HuH-7.5 (cell line): ENCODE data around the gene TBC1D8.
A peak's percentile ranks its signal among the peaks of the same experiment; 100 is the strongest.
"Not testable (repeated sequence)": the region's sequence is repeated elsewhere in the genome, so short reads cannot be mapped to it uniquely, and the experiment has no call there.

Source experiments
- DNase-seq: peaks from one replicate; pipeline ENCODE4 v3.0.0; 2011; ENCODE audit warnings: low spot score

Gene TBC1D8

DNA sequence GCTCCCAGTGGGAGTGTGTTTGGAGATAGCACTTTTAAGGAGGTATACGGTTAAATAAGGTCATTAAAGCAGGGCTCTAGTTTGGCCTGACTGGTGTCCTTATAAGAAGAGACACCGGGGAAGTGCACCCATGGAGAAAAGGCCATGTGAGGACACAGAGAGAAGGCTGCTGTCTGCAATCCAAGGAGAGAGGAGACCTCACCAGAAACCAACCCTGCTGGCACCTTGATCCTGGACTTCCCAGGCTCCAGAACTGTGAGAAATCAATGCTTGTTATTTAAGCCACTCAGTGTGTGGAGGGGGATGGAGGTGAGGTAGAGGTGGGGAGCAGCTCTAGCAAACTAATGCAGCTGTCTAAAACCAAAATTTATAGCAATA lies 87.1 kb downstream of the TBC1D8 start:
- DNase-seq, result no peak

DNA sequence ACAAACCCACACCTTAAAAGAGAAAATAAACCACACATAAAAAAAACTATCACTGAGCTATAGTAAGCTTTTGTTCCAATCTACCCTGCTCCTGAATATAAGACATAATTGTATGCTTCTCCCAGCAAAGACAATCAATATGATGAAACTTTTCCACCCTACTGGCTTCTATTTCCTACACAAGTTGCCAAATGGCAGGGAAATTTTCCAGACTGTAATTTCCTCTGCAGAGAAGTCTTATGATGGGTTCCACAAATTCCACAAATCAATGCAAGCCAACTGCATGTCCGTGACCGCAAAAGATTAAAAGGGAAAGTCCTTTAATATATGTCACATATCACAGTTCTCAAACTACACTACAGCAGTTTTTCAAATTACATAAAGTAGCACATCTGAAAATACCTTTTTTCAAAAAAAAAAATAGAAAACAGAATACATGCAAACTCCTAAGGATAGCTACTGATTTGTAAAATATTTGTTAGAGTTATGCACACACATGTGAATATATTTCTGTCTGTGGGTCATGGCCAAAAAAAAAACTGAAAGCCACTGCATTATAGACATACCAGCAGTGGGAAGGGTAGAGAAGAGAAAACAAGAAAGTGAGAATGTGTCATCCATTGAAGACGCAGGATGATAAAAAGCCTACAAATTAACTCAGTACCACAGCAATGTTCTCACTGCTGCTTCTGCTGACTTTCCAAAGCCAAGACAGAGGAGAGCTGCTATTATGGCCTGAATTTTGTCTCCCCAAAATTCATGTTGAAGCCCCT lies 87.6 kb downstream of the TBC1D8 start:
- DNase-seq, result no peak

DNA sequence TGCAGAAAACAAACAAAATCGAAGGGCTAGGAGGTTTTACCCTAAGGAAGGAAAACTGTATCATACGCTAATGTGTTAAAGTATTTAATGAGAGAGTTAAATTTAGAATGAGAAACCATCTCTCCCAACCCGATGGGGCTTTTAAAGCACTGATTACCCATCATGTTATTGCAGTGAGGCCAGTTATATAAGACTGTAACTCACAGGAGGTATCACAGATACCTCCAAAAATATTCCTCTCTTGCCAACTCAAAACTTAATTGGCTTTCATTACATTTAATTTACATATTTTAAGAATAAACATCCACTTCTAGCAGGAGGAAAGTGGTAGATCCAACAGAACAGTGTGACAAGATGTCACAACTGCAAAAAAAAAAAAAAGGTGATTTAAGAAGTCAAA lies 92.8 kb downstream of the TBC1D8 start:
- no peak for DNase-seq

DNA sequence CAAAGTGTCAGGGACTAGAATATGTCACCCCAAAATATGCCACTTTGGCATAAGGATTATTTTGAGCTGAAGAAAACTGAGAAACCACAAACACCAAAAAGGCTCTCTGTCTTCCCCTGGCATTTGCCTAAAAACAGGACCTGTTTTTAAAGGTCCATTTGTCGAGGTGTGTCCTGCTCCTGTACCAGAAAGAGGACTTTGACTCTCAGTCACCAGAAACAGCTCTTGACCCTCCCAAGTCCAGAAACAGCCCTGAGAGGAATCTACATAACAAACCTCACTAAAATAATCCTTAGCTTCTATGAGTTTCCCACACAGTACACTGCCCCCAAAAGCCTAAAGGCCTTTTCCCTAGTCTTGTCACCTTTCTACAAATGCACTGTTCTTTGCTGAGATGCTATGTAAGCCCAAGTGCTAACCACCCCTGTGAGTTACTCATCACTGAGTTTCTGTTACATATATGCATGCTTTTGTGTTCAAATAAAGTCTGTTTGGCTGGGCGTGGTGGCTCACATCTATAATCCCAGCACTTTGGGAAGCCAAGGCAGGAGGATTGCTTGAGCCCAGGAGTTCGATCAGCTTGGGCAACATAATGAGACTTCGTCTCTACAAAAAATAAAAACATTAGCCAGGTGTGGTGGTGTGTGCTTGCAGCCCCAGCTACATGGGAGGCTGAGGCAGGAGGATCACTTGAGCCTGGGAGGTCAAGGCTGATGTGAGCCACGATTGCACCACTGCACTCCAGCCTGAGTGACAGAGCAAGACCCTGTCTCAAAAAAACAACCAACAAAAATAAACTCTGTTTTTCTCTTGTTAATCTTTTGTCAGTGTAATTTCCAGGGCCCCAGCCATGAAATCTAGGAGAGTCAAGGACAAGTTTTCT lies 93.9 kb downstream of the TBC1D8 start:
- DNase-seq, result no peak

DNA sequence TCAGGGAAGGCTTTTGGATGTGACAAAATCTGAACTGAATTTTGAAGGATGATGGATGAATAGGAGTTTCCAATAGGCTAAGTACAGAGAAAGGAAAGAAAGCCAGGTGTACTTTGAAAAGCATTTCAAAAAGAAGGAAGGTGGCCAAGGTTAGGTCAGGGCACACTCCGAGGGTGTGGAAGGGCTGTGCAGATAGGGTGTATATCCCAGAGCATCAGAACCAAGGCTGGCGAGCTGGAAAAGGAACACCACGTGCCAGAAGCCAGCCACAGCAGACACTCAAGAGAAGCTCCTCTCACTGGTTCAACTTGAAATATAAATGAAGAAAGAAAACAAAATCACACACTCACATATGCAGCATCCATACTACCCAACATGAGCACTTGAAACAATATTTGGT lies 98.1 kb downstream of the TBC1D8 start:
- DNase-seq, result no peak

DNA sequence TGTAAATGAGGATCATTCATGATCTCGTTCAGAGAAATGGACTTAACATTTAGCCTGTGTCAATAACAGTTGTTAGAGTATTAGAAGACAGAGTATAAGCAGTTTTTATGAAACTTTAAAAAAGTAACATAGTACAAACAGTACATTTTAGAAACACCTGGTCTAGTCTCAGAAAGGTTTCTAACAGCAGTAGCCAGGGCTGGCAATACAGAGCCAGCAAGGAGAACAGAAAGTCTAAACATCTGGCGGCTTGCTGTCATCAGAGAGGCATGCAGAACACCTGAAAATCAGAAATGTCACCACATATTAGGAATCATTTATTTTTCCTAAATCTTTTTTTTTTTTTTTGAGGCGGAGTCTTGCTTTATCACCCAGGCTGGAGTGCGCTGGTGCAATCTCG lies 99.0 kb downstream of the TBC1D8 start:
- DNase-seq, result no peak

DNA sequence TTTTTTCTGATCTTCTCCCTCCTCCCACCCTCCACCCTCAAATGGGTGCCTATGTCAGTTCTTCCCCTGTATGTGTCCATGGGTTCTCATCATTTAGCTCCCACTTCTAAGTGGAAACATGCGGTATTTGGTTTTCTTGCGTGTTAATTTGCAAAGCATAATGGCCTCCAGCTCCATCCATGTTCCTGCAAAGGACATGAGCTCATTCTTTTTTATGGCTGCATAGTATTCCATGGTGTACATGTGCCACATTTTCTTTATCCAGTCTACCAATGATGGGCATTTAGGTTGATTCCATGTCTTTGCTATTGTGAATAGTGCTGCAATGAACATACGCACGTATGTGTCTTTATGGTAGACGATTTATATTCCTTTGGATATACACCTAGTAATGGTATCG lies 100.3 kb downstream of the TBC1D8 start:
- DNase-seq, result not testable (repeated sequence)

DNA sequence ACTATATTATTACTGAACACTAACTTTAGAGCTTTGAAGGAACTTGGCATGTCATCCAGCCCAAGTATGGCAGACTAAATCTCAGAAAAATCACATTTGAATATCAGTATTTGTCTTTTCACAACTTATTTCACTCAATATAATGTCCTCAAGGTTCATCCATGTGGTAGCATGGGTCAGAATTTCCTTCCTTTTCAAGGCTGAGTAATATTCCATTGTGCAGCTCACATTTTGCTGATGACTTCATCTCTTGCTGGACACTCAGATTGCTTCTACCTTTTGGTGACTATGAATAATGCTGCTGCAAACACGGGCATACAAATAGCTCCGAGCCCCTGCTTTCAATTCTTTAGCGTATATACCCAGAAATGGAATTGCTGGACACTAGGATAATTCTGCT lies 102.4 kb downstream of the TBC1D8 start:
- no peak for DNase-seq

DNA sequence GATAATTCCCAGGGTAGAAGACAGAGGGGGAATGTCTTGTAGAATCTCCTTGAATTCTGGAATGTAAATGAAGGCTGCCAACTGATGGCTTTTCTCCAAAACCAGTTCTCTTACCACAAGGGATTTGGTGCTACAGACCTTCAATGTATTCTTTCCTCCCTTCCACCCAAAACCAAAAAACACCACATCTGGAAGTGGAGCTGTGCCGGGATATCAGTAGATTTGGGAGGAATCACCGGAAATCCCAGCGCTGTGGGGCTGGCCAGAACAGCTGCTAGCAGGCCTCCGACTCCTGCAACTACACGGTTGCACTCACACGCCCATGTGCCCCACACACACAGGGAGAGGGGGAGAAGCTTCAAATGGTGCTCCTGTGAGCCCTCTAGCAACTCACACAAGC lies 103.4 kb downstream of the TBC1D8 start:
- no peak for DNase-seq

DNA sequence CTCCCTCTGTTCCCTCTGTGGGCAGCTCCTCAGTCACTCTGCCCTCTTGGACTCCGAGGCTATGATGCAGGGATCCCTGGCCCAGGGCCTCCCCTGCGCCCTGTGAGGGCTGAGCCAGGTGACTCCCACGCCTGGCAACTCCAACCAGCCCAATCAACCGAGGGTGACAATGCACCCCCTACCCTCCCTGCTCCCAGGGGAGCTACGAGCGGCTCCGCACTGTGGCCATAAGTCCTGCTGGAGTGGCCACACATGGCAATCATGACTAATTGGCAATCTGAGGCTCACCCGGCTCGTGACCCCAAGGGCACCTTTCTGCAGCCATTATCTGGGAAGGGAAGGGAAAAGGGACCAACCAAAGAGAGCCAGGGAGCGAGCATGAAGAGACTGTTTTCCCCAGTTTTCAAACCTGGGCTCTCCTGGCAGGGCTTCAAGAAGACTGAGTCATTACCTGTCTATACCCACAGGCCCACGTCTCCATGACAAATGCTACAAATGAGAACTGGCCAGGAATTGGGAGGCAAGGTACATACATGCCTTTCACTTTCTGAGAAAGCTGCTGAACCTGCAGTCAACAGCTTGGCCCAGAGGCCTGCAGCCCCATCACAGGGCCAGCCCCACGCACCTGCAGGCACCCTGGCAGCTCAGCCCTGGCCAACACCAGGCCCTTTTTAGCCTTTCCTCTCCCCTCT lies 104.0 kb downstream of the TBC1D8 start:
- no peak for DNase-seq

DNA sequence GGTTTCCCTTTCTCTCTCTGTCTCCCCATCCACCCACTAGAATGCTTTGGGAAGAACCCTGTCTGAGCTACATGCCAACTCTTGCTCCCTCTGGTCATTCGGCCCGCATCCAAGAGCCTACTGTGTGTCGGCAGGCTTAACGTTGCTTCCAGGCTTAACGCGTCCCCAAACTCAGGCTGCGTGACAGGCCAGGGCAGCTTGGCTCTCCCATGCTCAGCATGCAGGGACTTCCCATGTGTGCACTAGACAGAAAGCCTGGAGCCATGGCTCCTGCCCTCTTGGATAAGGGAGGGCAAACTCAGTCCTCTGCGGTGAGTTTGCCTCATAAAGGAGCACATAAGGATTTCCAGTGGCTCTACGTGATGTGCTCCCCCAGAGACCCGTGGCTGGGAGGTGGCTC lies 105.9 kb downstream of the TBC1D8 start:
- DNase-seq, result no peak

DNA sequence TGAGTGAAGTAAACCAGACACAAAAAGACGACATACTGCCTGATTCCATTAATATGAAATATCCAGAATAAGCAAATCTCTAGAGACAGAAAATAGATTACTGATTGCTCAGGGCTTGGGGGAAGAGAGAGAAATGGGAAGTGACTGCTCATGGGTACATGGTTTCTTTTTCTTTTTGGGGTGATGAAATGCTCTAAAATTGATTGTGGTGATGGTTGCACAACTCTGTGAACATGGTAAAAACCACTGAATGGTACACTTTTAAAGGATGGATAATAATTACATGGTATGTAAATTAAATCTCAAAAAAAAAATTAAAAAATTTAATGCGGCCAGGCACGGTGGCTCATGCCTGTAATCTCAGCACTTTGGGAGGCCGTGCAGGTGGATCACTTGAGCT lies 109.8 kb downstream of the TBC1D8 start:
- no peak for DNase-seq

DNA sequence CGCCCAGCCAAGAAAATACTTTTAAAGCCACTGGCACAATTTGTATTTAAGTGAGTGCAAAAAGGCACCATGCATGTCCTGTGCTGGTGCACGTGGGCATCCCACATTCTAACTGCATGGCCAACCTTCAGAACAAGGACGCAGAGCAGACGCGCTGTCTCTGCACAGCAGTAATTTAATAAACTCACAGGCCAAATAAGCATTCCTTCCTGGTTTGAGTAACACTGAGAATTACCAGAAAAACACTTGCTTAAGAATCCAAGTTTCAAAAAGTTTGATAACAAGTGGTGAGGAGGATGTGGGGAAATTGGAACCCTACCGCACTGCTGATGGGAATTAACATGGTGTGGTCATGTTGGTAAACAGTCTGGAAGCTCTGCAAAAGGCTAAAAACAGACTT lies 110.4 kb downstream of the TBC1D8 start:
- no peak for DNase-seq

DNA sequence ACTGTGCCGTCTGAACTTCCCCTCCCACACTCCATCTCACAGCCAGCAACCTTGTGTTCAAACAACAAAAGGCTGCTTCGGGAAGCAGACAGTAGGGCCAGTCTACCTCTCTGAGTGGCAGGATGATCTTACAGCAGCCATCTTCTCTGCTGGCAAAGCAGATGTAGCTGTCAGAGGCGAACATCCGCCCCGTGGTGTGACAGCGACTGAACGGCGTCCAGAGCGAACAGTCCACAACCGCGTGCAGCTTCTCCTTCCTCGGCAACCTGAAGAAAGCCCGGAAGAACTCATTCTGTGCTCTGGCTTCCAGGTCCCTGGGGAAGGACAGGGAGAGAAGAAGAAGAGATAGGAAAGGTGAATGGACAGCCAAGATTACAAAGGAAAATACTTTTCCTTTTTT lies 111.1 kb downstream of the TBC1D8 start:
- no peak for DNase-seq

DNA sequence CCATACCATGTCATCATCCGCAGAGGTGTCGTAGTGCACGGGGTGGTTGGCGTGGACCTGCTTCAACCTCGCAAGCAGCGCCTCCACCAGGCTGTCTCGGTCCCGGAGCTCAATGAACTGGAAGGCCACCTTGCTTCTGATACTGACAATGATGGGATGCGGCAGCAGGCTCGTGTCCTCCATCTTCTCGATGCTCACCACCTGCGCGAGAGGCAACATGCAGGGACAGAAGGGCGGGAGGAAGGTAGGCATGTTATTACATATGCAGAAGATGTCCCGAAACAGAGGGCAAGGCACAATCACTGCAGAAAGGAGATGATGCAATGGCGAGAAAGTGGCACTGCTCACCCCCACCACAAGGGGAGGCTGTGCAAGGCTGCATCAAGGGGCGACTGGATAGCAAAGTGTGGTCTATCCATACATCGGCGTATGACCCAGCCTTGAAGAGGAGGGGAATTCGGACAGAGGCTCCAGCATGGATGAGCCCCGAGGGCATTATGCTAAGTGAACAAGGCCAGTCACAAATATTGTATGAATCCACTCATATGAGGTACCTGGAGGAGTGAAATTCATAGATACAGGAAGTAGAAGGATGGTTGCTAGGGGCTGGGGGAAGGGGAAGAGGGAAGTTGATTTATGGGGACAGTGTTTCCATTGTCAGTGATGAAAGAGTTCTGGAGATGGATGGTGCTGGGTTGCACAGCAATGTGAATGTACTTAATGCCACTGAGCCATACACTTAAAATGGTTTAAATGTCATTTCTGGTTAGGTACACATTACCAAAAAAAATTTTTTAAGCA lies 112.5 kb downstream of the TBC1D8 start:
- DNase-seq, result peak; percentile 43

DNA sequence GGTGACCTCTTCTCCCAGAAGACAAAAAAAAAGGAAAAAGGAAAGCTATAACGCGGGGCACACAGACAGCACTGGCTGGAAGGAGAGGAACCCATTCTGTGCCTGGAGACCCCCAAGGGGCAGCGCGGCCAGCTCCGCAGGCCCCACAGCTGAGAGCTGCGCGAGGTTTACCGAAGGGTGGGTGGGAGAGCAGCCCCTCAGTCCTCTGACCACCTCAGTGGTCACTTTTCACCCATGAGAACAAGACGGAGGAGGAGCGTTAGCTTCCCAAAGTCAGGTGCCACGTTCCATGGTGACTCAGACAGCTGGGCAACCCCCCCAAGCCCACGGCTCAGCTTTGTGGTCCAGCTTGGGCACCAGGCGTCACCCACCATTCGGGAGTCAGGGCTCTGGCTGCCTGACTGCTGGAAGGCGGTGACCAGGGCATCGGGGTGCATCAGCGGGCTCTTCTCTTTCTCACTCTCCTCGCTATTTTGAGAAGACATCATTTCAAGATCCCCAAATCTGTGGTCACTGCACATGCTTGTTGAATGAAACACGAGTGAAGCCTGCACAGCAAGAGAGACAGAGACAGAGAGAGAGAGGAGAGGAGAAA lies 113.9 kb downstream of the TBC1D8 start:
- DNase-seq, result no peak

DNA sequence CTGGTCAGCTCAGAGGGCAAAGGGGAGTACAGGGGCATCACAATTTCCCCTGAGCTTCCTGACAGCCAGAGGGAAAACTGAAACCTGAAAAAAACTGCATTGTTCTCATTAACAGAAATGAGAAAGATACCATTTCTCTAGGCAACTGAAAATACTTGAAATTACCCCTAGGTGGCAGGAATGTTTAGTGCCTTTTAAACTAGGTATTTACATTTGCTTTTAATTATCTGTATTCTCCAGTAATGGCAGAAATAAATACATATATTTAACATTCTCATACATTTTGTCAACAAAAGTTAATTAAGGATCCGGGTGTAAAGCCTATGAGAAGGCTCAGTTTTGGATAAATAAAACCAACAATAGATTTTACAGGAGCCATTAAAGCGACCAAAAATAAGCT lies 114.6 kb downstream of the TBC1D8 start:
- DNase-seq, result peak; percentile 28

DNA sequence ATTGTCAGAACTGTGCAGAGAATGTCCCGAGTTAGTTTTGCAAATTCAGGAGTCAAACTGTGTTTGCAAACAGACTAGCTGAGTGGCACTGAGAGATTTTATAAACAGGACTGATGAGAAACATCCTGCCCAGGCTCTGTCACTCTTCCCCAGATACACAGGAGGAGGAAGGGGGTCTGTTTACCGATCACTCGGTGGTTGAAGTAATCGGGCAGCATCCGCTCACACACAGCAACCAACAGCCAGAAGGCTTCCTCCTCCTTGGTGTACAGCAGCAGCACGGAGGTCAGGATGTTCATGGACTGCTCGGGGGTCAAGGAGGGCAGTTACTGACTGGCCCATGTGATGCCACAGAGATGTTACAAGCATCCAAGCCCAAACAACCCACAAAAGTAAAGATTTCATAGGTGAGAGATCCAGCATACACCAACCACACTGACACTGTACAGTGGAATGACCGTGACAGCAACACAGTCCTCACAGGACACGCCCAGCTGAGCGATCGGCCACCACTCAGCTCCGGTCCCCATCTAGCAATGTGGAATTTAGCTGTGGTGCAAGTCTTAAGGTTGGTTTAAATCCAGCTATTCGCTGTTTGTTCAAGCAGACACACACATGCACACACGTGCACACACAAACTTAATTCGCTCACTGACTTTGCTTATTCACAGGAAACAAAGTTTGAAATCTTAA lies 119.0 kb downstream of the TBC1D8 start:
- DNase-seq, result no peak

DNA sequence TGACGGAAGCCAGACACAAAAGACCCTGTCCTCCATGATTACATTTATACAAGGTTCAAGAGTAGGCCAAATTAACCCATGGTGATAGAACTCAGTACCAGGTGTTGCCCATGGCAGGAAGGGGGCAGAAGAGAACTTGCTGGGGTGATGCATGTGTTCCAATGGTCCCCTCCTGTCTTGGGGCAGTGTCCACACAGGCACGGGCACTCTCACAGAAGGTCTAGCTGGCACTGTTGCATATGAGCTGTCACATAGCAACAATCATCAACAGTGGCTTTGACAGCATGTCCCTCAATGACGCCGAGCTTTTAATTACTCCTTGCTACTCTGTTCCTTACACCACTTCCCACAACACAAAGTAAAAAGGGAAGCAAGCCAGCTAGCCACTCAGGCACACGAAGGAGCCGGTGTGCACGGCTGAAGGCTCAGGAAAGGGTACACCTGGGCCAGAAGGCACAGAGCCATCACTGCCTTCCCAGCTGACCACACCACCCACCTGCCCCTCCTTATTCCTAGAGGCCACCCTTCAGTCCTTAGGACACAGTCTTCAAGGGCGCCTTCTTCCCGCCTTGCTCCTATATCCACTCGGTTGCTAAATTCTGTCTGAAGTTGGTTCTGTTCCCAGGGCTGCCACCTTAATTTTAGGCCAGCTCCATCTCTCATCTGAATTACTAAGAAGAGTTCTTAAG lies 120.2 kb downstream of the TBC1D8 start:
- DNase-seq, result no peak

DNA sequence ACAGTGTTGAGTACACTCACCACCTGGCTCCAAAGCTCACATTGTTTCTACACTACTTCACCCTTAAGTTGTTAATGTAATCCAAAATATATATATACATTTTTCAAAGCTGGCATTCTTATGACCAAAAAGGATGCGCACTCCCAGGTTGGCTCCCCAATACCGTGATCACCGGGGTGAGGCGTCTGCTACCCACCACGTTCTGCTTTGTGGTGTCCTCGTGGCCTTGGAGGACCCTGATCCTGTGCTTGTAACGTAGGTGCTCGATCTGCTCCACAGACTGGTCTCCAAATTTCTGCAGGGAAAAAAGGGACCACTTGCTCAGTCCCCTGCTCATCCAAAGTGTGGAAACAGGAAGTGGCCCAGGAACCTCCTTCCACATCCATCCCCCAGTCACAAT lies 123.3 kb downstream of the TBC1D8 start:
- no peak for DNase-seq
